ENCODE data around the gene CELSR3. TPM values are rescaled to one million over a fixed set of nuclear protein-coding genes. Genes with fewer than 3 reads are reported as not detected.

The CELSR3 gene
- total RNA-seq, 2 donors from 2014 or later: 12.6 to 13.1 TPM

DNA sequence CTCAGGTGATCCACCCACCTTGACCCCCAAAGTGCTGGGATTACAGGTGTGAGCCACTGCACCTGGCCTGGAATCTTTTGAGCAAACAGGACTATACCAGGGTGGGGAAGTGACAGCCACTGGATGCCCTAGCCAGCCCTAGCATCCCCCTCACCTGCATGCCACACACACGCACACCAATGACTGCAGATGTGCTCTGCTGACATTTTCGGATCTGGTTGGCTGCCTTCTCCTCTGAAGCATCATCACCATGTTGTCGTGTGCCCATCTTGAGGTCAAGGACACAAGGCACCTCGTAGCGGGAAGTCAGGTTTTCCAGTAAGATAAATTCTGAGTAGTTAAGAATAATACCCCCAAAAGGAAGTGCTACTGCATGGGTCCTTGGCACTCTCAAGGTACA lies 26.7 kb upstream of the CELSR3 start:
- ATAC-seq: no peak
- Mint-ChIP-seq H3K9me3 (no peaks in the 10 kb centered on the region), H3K27ac (peak overlapping the region in 1 of 2 donors; percentile 24), H3K36me3 (peaks cover 0 to 16% of the 10 kb centered on the region in 2 donors)
- DNase-seq (ENCODE audit: low spot score in 2 of 2): no peak

DNA sequence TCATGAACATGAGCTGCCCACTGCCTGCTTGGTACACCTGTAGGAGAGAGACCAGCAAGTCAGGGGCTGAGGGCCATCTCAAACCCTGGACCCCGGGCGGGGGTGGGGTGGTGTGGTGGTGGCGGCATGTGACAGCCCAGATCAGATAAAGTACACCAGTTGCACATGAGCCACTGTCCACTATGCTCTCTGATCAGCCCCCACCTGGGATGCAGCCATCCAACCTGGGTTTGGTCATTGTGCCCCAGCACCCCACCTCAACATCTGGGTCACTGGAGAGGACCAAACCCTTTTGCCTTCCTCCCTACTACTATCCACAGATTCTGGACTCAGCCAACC lies 26.0 kb upstream of the CELSR3 start:
- ATAC-seq (no peak), DNase-seq (ENCODE audit: low spot score in 2 of 2) (no peak)
- peaks cover 0 to 22% of the 10 kb centered on the region in 2 donors for H3K36me3 Mint-ChIP-seq
- H3K27ac Mint-ChIP-seq: peak overlapping the region in 1 of 2 donors; percentile 47
- H3K9me3 Mint-ChIP-seq: no peaks in the 10 kb centered on the region

DNA sequence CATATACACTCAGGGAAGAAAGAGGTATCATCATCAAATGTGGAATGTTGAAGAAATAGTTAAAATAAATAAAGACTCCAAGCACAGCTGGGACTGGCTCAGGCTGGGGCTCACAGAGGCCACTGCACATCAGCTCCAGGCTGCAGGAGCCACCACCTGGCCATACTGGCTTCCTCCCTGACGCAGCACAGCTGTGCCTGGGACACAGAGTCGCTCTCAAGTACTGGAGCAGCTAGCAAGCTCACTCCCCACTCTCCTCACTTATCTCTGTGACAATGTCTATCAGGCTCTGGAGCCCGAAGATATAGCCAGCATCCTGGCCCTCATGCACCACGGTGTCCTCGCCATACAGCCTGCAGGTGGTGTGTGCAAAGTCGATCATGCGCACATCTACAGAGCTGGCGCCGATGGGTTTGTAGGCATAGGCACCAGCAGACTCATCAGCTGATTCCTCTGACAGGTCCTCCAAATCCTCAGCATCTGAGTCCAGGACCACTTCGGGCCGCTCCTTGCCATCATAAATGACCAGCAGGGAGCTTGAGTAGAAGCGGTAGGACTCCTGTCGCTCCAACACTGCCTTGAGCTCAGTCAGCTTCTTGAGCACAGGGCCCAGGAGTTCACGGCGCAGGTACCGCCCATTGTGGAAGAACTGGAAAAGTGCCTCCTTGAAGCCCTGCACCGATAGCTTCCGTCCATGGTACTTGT lies 25.5 kb upstream of the CELSR3 start:
- DNase-seq (ENCODE audit: low spot score in 2 of 2): no peak
- ATAC-seq: no peak
- H3K9me3 Mint-ChIP-seq: no peaks in the 10 kb centered on the region
- H3K36me3 Mint-ChIP-seq: peaks cover 0 to 23% of the 10 kb centered on the region in 2 donors
- no peak overlapping the region for H3K27ac Mint-ChIP-seq

DNA sequence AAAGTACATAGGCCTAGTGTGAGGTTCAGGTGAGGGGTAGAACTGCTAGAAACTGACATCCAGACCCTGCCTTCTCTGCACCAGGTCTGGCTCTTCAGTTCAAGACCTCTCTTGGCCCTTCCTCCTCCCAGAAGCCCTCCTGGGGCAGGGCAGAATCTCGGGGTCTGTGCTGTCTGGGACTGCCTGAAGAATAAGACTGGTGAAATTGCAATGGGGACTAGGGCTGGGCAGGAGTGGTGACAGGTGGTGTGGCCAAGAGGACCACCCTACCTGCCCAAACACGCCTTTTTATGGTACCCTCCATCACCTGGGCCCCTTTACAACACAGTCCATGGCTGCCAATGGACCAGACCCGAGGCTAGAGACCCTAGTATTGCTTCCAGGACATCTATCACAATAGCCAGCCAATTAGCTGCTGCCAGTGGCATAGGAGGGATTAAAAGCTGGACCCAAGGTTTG lies 24.6 kb upstream of the CELSR3 start:
- DNase-seq (ENCODE audit: low spot score in 2 of 2) (no peak), ATAC-seq (no peak)
- no peak overlapping the region for H3K27ac Mint-ChIP-seq
- H3K36me3 Mint-ChIP-seq: peaks cover 0 to 30% of the 10 kb centered on the region in 2 donors
- H3K9me3 Mint-ChIP-seq: no peaks in the 10 kb centered on the region

DNA sequence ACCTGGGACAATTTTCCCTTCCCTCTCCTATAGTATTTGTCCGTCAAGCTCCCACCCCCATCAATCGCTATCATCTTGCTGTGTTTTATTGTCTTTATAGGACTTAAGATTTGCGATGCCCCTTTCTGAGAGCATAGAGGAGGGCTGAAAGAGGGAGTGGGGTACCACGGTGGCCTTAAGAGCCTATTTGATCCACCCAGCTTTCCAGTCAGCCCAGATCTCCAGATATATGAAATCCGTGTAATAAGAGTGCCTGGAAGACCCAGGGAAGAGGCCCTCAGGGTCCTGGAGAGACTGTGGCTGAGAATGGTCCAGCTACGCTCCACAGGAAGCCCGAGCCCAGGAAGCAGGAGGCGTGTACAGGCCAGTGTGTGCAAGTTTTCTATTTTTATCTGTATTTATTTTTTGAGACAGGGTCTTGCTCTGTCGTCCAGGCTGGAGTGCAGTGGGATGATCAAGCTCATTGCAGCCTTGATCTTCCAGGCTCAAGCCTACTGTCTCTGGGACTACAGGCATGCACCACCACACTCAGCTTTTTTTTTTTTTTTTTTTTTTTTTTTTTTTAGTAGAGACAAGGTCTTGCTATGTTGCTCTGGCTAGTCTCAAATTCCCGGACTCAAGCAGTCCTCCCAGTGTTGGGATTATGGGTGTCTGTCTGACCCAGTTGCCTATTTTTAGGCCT lies 24.0 kb upstream of the CELSR3 start:
- DNase-seq (ENCODE audit: low spot score in 2 of 2) (no peak), ATAC-seq (no peak)
- H3K9me3 Mint-ChIP-seq: no peaks in the 10 kb centered on the region
- H3K36me3 Mint-ChIP-seq: peaks cover 0 to 34% of the 10 kb centered on the region in 2 donors
- peak overlapping the region; percentile 78 to 92 for H3K27ac Mint-ChIP-seq

DNA sequence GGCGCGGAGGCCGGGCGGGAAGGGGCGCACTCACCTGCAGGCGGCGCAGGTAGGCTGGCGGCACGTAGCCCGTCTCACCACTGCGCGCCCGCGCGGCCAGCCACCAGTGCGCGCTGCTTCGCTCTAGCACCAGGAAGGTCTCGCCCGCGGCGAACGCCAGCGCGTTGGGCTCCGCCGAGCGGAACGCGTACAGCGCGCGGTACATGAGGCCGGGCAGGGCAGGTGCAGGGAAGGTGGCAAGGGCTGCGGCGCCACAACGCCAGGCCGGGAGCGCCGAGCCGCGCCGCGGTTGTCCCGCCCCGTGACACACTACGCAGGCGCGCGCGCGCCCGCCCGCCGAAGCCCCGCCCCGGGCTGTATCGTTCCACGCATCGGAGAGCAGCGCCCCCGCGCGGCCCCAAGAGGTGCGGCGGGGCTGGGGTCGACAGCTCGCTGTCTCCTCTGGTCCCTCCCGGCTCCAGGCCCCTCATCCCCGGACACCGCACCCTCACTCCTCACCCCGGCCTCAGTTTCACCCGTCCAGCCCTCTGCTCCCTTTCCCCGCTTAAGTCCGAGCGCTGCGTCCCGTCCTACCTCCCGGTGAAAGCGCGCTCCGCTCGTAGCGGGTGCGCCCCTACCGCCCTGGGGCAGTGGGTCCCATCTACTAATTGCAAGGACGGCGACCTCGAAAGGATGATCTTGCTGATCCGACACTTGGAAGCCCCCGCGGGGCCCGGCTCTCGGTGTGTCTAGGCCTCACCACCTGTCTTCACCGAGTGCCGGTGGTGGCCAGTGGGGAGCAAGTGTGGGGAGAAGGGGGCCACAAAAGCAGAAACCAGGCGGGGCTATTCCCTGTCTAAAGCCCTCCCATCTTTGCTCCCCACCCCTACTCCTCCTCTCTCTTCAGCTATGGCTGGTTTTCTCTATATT lies 23.2 kb upstream of the CELSR3 start, which contains the start of gene NCKIPSD:
Gene NCKIPSD, minus strand, starts transcription at position 313 of the 909 bp plus-strand sequence. Its CDS starts 108 bp downstream, at position 205.
- DNase-seq (ENCODE audit: low spot score in 2 of 2): peak; percentile 90 to 92
- H3K36me3 Mint-ChIP-seq: peaks cover 0 to 31% of the 10 kb centered on the region in 2 donors
- no peaks in the 10 kb centered on the region for H3K9me3 Mint-ChIP-seq
- peak within 1 kb of the TSS; percentile 78 to 94 for H3K27ac Mint-ChIP-seq
- ATAC-seq: peak; percentile 89 to 92

DNA sequence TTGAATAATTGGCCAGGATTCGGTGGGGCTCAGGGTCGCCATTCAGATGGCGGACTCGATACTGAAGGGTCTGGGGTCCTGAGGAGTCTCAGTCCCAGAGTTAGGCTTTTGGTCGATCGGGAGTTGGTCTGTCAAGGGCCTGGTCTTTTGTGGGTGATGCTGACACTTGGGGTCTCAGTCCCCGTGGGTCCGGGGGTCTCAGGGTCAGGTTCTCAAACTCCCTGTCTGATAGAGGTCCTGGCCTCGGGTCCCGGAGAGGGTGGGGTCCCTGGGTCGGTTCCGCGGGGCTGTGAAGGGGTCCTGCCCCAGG lies 22.6 kb upstream of the CELSR3 start:
- DNase-seq (ENCODE audit: low spot score in 2 of 2): peak in 1 of 2 donors; percentile 57
- no peak for ATAC-seq
- peaks cover 0 to 37% of the 10 kb centered on the region in 2 donors for H3K36me3 Mint-ChIP-seq

DNA sequence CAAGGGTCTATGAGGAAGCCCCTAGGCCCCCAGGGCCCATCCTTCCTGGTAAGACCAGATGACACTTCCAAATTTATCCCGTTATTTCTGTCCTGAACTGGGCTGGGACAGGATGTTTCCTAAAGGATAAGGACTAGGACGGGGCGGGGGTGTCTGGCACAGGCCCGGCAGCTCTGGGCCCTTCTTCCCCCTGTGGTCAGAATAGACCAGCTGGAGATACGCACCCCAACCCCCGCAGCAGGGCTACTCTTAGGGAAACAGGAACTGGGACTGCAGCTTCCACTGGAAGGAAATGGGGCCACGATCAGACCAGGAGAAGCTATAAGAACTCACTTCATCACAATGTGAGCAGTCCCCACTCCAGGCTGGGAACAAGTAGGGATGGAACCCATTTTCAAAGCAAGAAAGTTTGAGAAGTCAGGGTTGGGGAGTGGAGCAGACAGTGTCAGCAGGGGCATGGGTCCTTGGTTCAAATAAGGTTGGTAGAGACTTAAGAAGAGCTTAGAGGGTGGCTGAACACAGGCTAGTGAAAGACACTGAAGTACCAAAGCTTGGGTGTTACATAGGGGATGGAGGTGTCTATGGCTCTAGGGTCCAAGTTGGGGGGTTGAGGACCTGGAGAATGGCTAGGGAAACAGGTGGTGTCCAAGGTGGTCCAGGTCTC lies 21.9 kb upstream of the CELSR3 start:
- H3K9me3 Mint-ChIP-seq: no peaks in the 10 kb centered on the region
- peak overlapping the region; percentile 78 to 94 for H3K27ac Mint-ChIP-seq
- peaks cover 0 to 37% of the 10 kb centered on the region in 2 donors for H3K36me3 Mint-ChIP-seq
- no peak for ATAC-seq
- peak in 1 of 2 donors; percentile 55 for DNase-seq (ENCODE audit: low spot score in 2 of 2)

More for the DNA sequence above, 22.6 kb upstream of the CELSR3 start:
- Mint-ChIP-seq H3K27ac (peak overlapping the region; percentile 68 to 78), H3K9me3 (no peaks in the 10 kb centered on the region)

DNA sequence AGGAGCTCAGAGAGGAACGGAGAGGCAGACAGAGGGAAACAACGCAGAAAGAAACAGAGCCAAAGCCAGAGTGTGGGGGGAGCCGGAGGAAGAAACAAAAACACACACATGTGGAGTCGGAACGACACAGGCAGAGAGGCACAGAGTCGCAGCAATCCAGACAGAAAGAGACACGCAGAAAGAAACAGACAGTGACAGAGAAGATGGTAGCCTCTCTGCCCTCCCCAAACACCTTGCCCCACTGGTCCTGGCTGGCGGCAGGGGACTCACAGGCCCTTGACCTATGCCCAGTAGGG lies 21.3 kb upstream of the CELSR3 start:
- H3K36me3 Mint-ChIP-seq: peaks cover 0 to 37% of the 10 kb centered on the region in 2 donors
- no peak for ATAC-seq
- DNase-seq (ENCODE audit: low spot score in 2 of 2): no peak
- peak overlapping the region; percentile 63 to 78 for H3K27ac Mint-ChIP-seq
- H3K9me3 Mint-ChIP-seq: no peaks in the 10 kb centered on the region

DNA sequence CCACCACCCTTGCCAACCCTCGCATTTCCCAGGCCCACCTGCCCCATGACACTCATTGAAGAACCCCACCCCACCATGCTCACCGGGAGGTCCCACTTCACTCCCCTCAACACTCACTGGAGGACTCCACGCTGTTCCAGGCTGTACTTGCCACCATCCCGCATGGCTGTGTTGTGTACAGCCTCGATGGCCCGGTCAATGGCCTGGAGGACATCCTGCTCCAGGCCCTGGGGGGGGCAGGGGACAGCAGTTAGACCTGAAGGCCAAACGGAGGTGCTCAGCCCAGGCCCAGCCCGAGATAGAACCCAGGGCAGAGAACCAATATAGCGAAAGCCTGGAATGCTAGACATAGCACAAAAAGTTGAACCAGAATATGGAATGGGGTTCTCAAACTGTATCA lies 20.1 kb upstream of the CELSR3 start:
- no peak for DNase-seq (ENCODE audit: low spot score in 2 of 2)
- Mint-ChIP-seq H3K27ac (no peak overlapping the region), H3K36me3 (peaks cover 0 to 47% of the 10 kb centered on the region in 2 donors), H3K9me3 (no peaks in the 10 kb centered on the region)
- ATAC-seq: no peak

DNA sequence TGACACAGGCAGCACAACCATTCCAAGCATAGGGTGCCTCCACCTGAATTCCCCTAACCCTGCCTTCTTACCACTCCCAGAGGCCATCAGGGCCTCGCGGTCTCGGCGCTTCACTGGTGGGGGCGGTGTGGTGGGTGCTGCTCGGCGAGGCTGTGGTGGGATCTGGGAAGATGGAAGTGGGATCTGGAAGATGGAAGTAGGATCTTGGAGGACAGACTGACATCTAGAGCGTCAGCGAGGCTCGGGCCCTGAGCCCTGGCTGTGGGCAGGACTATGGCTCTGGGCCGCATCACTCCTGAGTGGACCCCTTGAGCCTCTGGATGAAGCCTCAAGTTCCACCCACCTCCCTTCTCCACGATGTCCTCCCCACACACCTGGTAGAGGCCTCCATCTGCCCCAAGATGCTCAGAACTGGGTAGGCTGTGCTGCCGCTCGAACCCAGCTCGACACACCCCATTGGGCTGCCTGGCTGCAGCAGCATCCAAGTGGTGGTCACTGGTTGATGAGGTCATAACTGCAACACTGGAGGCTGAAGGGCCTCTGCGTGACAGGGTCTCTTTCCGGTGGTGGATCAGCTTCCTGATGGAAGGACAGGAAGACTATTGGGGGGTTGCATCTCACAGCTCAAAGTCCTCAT lies 19.4 kb upstream of the CELSR3 start:
- no peak for ATAC-seq
- DNase-seq (ENCODE audit: low spot score in 2 of 2): no peak
- no peaks in the 10 kb centered on the region for H3K9me3 Mint-ChIP-seq
- H3K27ac Mint-ChIP-seq: no peak overlapping the region
- peaks cover 0 to 53% of the 10 kb centered on the region in 2 donors for H3K36me3 Mint-ChIP-seq

DNA sequence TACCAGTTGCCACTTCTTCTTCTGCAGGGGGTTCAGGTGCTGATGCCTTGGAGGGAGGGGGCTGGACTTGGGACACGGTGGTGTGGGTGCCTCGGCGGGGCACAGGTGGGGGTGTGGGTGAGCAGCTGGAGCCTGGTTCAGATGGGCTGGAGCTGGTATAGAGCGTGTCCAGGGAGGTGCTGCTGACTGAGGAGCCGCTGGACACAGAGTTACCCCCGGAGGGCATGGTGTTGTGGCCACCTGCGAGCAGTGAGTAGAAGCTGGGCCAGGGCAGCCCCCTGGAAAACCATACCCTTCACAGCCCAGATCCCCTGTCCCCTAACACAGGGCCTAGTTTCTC lies 18.8 kb upstream of the CELSR3 start:
- DNase-seq (ENCODE audit: low spot score in 2 of 2): no peak
- Mint-ChIP-seq H3K27ac (no peak overlapping the region), H3K9me3 (no peaks in the 10 kb centered on the region), H3K36me3 (peaks cover 0 to 53% of the 10 kb centered on the region in 2 donors)
- ATAC-seq: no peak

DNA sequence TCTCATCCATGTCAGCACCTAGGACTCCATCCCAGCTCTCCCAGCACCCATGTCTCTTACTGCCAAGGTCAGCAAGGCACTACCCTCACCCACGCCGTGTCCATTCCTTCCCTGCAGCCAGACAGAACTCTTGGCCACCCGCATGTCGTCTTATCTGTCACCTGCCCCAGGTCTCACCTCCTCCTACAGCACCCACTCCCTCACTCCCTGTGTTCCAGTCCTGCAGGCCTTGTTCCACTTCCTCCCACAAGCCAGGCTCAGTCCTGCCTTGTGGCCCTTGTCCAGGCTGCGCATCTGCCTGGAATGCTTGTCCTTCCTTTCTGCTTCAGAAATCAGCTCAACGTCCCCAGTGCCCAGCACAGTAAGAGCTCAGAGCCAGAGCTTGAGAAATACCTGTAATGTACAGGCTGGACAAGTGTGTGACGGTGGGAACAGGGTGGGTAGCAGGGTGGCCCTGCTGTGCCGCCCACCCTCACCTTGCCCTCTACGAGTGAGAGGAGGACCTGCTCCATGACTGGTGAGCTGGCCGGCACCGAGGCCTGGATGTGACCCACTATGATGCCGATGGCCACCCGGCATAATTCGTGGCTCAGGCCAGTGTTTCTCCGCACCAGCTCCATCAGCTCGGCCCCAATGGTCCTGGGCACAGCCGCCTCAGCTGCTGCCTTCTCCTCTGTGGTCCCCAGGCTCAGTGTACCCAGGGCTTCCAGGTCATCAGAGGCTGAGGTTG lies 18.3 kb upstream of the CELSR3 start:
- Mint-ChIP-seq H3K27ac (peak overlapping the region; percentile 23 to 69), H3K9me3 (no peaks in the 10 kb centered on the region), H3K36me3 (peaks cover 0 to 58% of the 10 kb centered on the region in 2 donors)
- ATAC-seq (no peak), DNase-seq (ENCODE audit: low spot score in 2 of 2) (no peak)

DNA sequence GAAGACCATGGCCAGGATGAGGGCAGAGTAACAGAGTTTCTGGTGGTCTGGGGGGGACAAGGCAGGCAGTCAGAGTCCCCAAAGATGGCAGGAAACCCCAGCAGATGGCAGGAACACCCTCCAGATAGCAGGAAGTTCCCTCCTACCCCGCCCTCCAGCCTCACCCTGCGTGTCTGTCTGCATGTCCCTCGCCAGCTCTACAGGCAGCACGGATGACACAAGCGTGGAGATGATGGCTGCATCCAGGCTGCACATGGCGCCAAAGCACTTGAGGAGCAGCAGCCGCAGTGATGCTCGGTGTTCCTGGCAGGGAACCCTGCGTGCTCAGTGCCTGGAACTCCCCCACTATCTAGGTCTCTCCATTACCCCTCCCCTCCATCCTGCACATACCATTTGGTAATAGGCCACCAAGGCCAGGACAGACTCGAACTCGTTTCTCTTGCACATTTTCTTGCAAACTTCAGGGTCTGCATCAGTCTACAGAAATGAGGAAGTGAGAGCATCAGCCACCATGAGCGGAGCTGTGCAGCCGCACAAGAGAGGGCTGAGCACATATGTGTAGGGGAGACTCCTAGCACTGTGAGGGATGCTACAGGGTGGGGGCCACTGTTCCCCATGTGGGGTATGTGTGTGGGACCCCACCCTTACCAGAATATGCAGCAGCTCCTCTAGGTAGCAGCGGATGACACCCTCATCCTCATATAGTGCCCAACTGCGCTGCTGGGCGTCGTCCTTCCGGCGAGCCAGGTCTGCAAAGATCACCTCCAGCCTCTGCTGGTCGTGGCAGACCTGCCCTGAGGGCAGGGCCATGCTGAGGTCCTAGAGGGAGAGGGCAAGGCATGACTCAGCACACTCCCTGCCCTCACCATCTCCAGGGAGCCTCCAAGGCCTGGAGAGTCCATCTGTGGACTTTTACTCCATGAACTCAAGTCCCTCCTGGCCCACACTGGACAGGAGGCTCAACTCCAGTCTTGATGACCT lies 17.0 kb upstream of the CELSR3 start:
- DNase-seq (ENCODE audit: low spot score in 2 of 2) (no peak), ATAC-seq (no peak)
- Mint-ChIP-seq H3K36me3 (peaks cover 0 to 52% of the 10 kb centered on the region in 2 donors), H3K27ac (peak overlapping the region in 1 of 2 donors; percentile 23), H3K9me3 (no peaks in the 10 kb centered on the region)
